ENCODE measurements around the gene MADCAM1. TPM values are rescaled to one million over a fixed set of nuclear protein-coding genes. Genes with fewer than 3 reads are reported as not detected.
A peak's percentile ranks its signal among the peaks of the same experiment; 100 is the strongest.

MADCAM1 gene
- total RNA-seq, 2 donors from 2014 or later = 3.1 to 5.9 TPM

GRCh38 chr19:483332-484072 is 12.8 kb upstream of the MADCAM1 start:
- intact Hi-C loops (cut with DNase I, micrococcal nuclease) = loop anchor here in 1 of 2 donors (10.0 kb wide), 1 partner anchor 79 kb away; the partner anchor contains the start of gene C2CD4C
- DNase-seq = no peak
- ATAC-seq = no peak

DNA sequence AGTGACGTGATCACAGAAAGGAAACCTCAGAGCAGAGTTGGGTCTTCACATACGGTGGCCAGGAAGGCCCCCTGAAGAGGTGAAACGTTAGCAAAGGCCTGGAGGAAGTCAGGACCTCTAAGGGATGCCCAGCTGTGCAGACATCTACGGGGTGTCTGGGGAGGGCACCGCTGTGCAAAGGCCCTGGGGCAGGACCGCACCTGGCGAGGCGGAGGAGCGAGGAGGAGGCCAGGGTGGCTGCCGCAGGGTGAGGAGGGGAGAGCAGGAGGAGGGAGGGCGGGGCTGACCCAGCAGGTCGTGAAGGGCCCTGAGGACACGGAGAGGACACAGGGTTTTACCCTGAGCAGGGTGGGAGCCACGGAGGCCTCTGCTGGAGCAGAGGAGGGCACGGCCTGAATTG is 11.8 kb upstream of the MADCAM1 start:
- ATAC-seq = no peak
- intact Hi-C loops (cut with DNase I, micrococcal nuclease) = loop anchor here in 1 of 2 donors (10.0 kb wide), 1 partner anchor 80 kb away; the partner anchor contains the start of gene C2CD4C
- no peak for DNase-seq

GRCh38 chr19:485077-485476 is 11.2 kb upstream of the MADCAM1 start:
- DNase-seq (no peak), ATAC-seq (no peak)
- intact Hi-C loops (cut with DNase I, micrococcal nuclease) = loop anchor here in 1 of 2 donors (10.0 kb wide), 1 partner anchor 80 kb away; the partner anchor contains the start of gene C2CD4C

DNA sequence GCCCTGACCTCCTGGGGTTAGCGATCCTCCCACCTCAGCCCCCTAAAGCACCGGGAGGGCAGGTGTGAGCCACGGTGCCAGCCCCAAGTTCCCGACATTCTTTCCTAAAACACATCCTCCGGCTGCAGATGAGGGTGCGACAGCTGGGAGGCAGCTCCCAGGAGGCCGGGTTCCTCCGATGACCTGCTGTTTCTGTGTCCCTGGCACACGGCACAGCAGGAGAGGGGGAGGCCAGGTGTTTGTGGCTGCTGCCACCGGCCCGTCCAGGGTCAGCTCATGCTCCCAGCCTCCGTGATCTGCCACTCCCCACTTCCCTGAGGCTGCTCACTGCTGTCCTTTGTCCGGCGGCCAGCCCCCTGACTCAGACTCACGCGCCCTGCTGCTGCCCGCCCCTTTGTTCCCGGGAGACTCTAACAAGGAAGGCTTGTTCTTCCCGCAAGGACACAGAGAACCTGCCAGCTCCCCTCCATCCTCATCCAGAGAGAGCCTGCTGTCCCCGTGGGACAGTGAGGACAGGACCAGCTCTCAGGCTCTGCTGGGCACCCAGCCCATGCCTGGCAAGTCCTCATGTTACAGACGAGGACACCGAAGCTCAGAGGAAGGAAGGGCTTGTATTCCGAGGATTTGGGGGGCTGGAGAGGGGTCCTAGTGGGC is 10.6 kb upstream of the MADCAM1 start:
- ATAC-seq = no peak
- no peak for DNase-seq
- intact Hi-C loops (cut with DNase I, micrococcal nuclease) = loop anchor here in 1 of 2 donors (10.0 kb wide), 1 partner anchor 81 kb away; the partner anchor contains the start of gene C2CD4C

GRCh38 chr19:488505-489417 is 7.5 kb upstream of the MADCAM1 start:
- intact Hi-C loops (cut with DNase I, micrococcal nuclease) = loop anchor here in 1 of 2 donors (10.0 kb wide), 1 partner anchor 84 kb away; the partner anchor contains the start of gene C2CD4C
- ATAC-seq (peak; percentile 97), DNase-seq (peak; percentile 95 to 98)

DNA sequence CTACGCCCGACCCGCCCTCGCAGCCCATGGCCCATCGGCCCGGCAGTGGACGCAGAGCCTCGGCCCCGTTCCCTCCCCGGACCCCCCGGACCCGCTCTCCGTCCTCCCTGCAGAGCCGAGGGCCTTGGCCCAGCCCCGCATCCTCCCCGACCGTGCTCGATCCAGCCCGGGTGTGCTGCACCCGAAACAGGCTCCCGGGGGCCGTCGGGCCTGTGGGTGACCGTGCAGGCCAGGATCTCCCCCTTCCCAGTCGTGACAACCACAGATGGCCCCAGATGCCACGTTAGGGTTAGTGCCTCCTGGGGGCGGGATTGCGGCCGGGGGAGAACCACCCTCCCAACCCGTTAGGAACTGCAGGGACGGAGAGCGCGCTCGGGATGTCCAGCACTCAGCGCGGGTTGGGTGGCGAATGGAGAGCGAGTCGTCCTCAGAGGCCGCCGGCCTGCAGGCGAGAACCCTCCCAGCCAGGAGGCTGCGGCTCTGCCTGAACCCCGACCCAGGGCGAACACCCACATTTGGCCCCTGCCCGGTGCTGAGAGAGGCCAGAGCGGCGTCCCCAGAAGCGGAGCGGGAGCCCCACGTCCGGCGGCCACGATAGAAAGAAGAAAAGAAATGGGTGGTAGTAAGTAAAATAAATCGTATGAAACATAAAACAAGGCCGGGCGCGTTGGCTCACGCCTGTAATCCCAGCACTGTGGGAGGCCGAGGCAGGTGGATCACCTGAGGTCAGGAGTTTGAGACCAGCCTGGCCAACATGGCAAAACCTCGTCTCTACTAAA is 6.7 kb upstream of the MADCAM1 start:
- intact Hi-C loops (cut with DNase I, micrococcal nuclease) = loop anchor here in 1 of 2 donors (10.0 kb wide), 1 partner anchor 85 kb away; the partner anchor contains the start of gene C2CD4C
- DNase-seq (no peak), ATAC-seq (peak; percentile 40)

GRCh38 chr19:491146-491741 is 5.0 kb upstream of the MADCAM1 start:
- no peak for ATAC-seq
- DNase-seq = no peak
- intact Hi-C loops (cut with DNase I, micrococcal nuclease) = no loop called here

- ATAC-seq (no peak), DNase-seq (no peak)
- intact Hi-C loops (cut with DNase I, micrococcal nuclease) = no loop called here
Measured at GRCh38 chr19:492091-492531, 4.2 kb upstream of the MADCAM1 start.

GRCh38 chr19:493391-494170 is 2.7 kb upstream of the MADCAM1 start:
- intact Hi-C loops (cut with DNase I, micrococcal nuclease) = no loop called here
- DNase-seq (no peak), ATAC-seq (no peak)

DNA sequence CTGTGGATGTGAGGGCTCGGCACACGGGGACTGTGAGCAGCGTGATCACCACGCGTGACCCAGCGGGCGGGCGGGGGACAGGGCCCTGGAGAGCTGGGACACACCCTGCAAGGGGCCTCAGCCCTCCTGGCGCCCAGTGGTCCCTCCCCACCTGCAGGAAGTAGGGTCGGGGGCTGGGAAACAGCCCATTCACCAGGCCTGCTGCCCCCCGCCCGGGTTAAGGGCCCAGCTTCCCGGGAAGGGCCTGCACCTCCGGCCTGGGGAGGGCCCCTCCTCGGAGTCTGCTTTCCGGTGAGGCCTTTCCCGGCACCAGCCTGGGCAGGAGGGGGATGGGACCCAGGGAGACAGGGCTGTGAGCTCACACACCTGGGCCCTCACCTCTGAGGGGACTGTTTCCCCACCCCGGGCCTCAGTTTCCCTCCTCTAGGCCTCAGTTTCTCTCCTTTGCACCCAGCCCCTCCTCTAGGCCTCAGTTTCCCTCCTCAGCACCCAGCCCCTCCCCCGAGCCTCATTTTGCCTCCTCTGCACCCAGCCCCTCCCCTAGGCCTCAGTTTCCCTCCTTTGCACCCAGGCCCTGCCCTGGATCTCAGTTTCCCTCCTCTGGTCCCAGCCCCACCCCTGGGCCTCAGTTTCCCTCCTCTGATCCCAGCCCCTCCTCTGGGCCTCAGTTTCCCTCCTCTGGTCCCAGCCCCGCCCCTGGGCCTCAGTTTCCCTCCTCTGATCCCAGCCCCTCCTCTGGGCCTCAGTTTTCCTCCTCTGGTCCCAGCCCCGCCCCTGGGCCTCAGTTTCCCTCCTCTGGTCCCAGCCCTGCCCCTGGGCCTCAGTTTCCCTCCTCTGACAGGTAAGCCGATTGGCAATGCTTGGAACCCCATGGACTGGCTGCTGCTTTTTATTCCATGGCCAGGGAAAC is 1.9 kb upstream of the MADCAM1 start:
- no peak for DNase-seq
- no peak for ATAC-seq
- intact Hi-C loops (cut with DNase I, micrococcal nuclease) = no loop called here

GRCh38 chr19:495081-495401 is 1.2 kb upstream of the MADCAM1 start:
- intact Hi-C loops (cut with DNase I, micrococcal nuclease) = no loop called here
- ATAC-seq = no peak

GRCh38 chr19:495402-496111 is 729 bp upstream of the MADCAM1 start:
- no peak for DNase-seq
- intact Hi-C loops (cut with DNase I, micrococcal nuclease) = no loop called here
- ATAC-seq = peak; percentile 39

More at GRCh38 chr19:495081-495401, 1.2 kb upstream of the MADCAM1 start:
- no peak for DNase-seq

DNA sequence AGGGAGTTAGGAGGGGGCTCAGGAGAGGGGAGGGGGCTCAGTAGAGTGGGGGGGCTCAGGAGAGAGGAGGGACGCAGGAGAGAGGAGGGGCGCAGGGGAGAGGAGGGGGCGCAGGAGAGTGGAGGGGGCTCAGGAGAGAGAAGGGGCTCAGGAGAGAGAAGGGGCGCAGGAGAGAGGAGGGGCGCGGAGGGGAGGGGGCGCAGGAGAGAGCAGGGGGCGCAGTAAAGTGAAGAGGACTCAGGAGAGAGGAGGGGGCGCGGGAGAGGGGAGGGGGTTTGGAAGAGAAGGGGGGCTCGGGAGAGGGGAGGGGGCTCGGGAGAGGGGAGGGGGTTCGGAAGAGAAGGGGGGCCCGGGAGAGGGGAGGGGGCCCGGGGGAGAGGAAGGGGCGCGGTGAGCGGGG is 700 bp downstream of the MADCAM1 start:
- no peak for ATAC-seq
- intact Hi-C loops (cut with DNase I, micrococcal nuclease) = no loop called here

GRCh38 chr19:497491-497868 is 1.2 kb downstream of the MADCAM1 start:
- DNase-seq (no peak), ATAC-seq (no peak)
- intact Hi-C loops (cut with DNase I, micrococcal nuclease) = no loop called here

More for the DNA sequence above, 700 bp downstream of the MADCAM1 start:
- no peak for DNase-seq

- DNase-seq (no peak), ATAC-seq (peak; percentile 50)
Measured at GRCh38 chr19:497869-498510, 1.7 kb downstream of the MADCAM1 start.

More at GRCh38 chr19:497869-498510, 1.7 kb downstream of the MADCAM1 start:
- intact Hi-C loops (cut with DNase I, micrococcal nuclease) = no loop called here

Measured in left colon (tissue), 2 donors.